Kidney (tissue), 14 donors: Measurements from ENCODE around the gene LHX1. TPM values are rescaled to one million over a fixed set of nuclear protein-coding genes. Genes with fewer than 3 reads are reported as not detected.

ENCODE experiments used
- DNase-seq, 5 donors: peaks; one replicate each; pipeline ENCODE4 v3.0.0-alpha.2; 2013 to 2020
- FAIRE-seq: peaks from 2 replicates; lab custom pipeline; 2012; peaks lifted over from hg19 to GRCh38; lab: Jason Lieb, UNC
- H3K27ac ChIP-seq, 2 donors: one replicate each; pipeline ENCODE4 v1.7.0; 2013; ENCODE audit warnings: low read depth in 2 of 2, low read length in 2 of 2, inconsistent platforms in 1 of 2
- H3K27me3 ChIP-seq: one replicate; pipeline ENCODE4 v1.7.1; 2013; ENCODE audit warnings: low read length, inconsistent platforms; ENCODE audit not compliant: control insufficient read depth, insufficient read depth
- H3K36me3 ChIP-seq, 3 donors: one replicate each; pipeline versions ENCODE4 v1.7.0 to v1.7.1; 2013; ENCODE audit warnings: low read length in 3 of 3, control low read depth in 1 of 3, inconsistent platforms in 1 of 3; ENCODE audit not compliant: insufficient read depth in 3 of 3, control insufficient read depth in 2 of 3
- H3K4me1 ChIP-seq, 3 donors: one replicate each; pipeline versions ENCODE4 v1.7.0 to v1.7.1; 2013; ENCODE audit warnings: low read length in 3 of 3, inconsistent platforms in 1 of 3, low read depth in 1 of 3; ENCODE audit not compliant: control insufficient read depth in 2 of 3, insufficient read depth in 2 of 3
- H3K4me3 ChIP-seq, 3 donors: one replicate each; pipeline versions ENCODE4 v1.7.0 to v1.8.1; 2013; ENCODE audit warnings: low read length in 3 of 3, control low read depth in 1 of 3, inconsistent platforms in 1 of 3
- H3K9ac ChIP-seq, 3 donors: one replicate each; pipeline versions ENCODE4 v1.7.0 to v1.7.1; 2013; ENCODE audit warnings: low read length in 3 of 3, control low read depth in 1 of 3, inconsistent platforms in 1 of 3
- H3K9me3 ChIP-seq, 3 donors: one replicate each; pipeline versions ENCODE4 v1.7.0 to v1.7.1; 2013; ENCODE audit warnings: low read length in 3 of 3, control low read depth in 1 of 3, inconsistent platforms in 1 of 3; ENCODE audit not compliant: control insufficient read depth in 2 of 3, insufficient read depth in 1 of 3
- intact Hi-C: fragments of 100-400 bp; cut with DNase I; formaldehyde crosslinking; loops from one replicate; pipeline ENCODE4 v1.11.1; 2022
- polyA plus RNA-seq: library from polyadenylated mRNA; stranded (reverse); fragments of 350-450 nt; fragmentation: Illumina TruSeq; extraction: RNeasy Lipid Tissue Mini Kit (QIAGEN cat#74804); gene quantifications from one replicate; pipeline ENCODE4 v1.2.3, GENCODE V29; 2014; ENCODE audit warnings: low read depth, low replicate concordance; ENCODE audit not compliant: insufficient read depth
- total RNA-seq: library from RNA; stranded (reverse); fragmentation: NEBNext Ultra II Directional; extraction: Animal tissue kit (Norgen Biotek cat#: 25700); gene quantifications from one replicate; pipeline ENCODE4 v1.2.1, GENCODE V29; 2021
- TF ChIP-seq, protein P1 (sequence below): IDR thresholded peaks from 3 replicates; pipeline ENCODE4 v1.5.1; 2012; ENCODE audit warnings: mild to moderate bottlenecking, moderate library complexity, borderline replicate concordance; ENCODE audit not compliant: insufficient read depth; ENCODE audit errors: extremely low read depth
- donor health status: control.
- donor health status: control.
- donor health status: control.
- donor health status: control.
- donor health status: control.
- donor health status: DM: yes; HTN: yes; CAD: no.
- donor health status: Normal renal cell carcinoma (clear cell type).

Gene LHX1
- total and polyA plus RNA-seq, 2 donors from 2014 or later, result 10.6 to 18.4 TPM

DNA sequence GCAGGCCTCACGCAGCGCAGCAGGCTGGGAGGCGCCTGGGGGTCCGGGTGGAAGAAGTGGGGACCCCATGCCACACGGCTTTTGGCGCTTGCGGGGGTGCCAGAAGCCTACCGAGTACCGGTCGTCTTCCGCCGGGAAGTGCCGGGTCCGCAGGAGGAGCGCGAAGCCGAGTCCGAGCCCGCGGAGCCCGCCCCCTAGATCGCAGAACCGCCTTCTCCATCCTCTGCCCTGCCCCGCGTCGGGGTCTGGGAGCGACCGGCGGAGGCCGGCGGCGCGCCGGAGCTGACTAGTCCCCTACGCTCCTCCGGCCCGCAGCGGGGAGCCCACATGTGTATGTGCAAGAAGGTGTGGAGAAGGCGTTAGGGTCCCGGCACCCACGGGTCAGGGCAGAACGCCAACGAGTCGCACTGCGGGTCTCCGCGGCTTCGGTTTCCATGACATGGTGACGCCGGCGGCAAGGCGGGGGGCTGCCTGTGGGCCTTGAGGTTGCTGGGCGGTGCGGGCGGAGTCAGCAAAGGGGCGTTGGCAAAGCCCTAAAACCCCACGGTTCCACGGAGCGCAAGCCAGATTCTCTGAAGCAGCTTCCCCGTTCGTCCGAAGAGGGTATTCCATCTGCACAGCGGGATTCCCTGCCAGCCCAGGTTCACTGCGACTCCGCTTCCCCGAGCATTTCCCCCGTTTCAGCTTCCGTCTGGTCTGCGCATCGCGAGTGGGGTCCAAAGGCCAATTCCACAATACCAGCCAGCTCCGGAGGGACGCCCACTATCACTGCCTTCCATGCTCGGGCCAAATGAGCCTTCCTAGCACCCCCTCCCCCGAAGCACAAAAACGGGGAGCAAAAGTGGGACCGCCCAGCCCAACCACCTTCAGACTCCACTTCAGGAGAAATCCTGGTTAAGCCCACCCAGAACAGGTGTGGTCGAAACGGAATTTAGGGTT is 2.3 kb upstream of the LHX1 start:
- FAIRE-seq, result no peak
- peak overlapping the region; percentile 42 to 81 (median 48) for H3K4me3 ChIP-seq
- H3K9ac ChIP-seq, result peak overlapping the region; percentile 24 to 71 (median 45)
- H3K27me3 ChIP-seq, result peaks cover 34% of the 10 kb centered on the region
- peak overlapping the region; percentile 78 to 86 for H3K27ac ChIP-seq
- intact Hi-C loops, result no loop called here
- peak; percentile 53 to 79 (median 68) for DNase-seq
- peaks cover 0 to 24% (median 13%) of the 10 kb centered on the region in 3 donors for H3K4me1 ChIP-seq
- H3K9me3 ChIP-seq, result no peaks in the 10 kb centered on the region
- H3K36me3 ChIP-seq, result no peaks in the 10 kb centered on the region
- TF ChIP-seq, protein P1, sequence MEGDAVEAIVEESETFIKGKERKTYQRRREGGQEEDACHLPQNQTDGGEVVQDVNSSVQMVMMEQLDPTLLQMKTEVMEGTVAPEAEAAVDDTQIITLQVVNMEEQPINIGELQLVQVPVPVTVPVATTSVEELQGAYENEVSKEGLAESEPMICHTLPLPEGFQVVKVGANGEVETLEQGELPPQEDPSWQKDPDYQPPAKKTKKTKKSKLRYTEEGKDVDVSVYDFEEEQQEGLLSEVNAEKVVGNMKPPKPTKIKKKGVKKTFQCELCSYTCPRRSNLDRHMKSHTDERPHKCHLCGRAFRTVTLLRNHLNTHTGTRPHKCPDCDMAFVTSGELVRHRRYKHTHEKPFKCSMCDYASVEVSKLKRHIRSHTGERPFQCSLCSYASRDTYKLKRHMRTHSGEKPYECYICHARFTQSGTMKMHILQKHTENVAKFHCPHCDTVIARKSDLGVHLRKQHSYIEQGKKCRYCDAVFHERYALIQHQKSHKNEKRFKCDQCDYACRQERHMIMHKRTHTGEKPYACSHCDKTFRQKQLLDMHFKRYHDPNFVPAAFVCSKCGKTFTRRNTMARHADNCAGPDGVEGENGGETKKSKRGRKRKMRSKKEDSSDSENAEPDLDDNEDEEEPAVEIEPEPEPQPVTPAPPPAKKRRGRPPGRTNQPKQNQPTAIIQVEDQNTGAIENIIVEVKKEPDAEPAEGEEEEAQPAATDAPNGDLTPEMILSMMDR, result no peak

DNA sequence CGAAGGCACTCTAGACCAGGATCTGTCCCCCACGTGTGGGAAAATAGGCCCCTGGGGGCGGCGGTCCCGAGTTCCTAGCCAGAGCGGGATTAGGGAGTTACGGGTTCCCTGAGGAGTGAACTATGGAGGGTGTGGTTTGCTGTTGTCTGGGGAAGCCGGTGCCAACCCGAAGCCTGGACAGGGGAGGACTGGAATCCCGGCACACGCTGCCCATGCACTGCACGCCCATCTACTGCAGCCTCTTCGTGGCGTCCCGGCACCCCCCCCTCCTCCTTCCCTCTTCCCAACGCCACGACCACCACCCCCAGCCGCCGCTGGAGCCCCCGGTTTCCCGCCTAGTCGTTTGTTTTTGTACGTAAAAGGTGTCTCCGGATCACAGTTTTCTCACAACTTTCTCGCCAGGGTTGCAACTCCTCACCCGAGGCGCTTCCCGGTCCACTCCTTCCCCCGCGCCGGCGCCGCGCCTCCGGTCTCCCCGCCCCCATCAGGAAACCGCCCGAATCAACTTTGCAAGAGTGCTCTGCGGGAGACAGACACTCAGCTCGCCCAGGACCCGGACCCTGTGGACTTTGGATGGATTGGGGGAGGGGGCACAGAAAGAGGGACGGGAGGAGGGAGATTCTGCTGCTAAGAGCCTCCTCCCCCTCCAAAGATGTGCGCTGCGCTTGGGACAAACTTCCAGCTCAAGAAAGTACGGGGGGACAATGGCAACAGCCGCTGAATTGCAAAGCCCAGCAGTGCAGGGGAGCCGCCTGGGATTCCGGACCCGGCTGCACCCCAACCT is 1.4 kb upstream of the LHX1 start:
- TF ChIP-seq, protein P1, result no peak
- FAIRE-seq (no peak), DNase-seq (peak in 4 of 5 donors; percentile 73 to 86 (median 80))
- H3K4me3 ChIP-seq, result peak overlapping the region; percentile 42 to 81 (median 48)
- H3K27me3 ChIP-seq, result peaks cover 39% of the 10 kb centered on the region
- peaks cover 0 to 24% (median 13%) of the 10 kb centered on the region in 3 donors for H3K4me1 ChIP-seq
- no peaks in the 10 kb centered on the region for H3K9me3 ChIP-seq
- H3K36me3 ChIP-seq, result no peaks in the 10 kb centered on the region
- H3K9ac ChIP-seq, result peak overlapping the region; percentile 40 to 64 (median 45)
- peak overlapping the region; percentile 78 to 86 for H3K27ac ChIP-seq
- intact Hi-C loops, result no loop called here

DNA sequence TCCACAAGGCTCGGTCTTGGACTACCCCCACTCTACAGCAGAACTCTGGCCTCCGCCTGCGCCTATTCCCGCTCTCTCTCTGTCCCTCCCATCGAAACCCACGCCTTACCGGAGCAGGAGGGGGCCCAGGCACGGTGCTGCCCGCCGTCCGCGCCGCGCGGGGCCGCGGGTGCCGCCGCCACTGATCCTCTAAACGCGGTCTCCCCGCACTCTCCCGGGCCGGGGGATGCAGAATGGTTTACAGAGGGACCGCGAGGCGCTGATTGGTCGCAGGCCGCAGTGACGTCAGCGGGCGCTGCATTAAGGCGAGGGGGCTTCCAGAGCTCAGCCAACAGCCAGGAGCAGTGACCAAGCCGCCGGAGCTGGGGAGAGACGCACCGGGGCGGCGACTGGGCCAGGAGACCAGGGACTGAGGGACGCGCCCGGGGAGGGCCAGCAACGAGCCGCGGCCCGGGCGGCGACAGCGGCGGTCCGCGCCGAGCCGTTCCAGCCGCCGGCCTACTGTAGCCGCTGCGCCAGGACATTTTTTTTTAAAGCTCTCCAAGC is 747 bp upstream of the LHX1 start:
- intact Hi-C loops, result no loop called here
- peaks cover 36% of the 10 kb centered on the region for H3K27me3 ChIP-seq
- peak in 4 of 5 donors; percentile 93 to 95 (median 94) for DNase-seq
- peak overlapping the region in 2 of 3 donors; percentile 40 to 69 for H3K9ac ChIP-seq
- no peak for FAIRE-seq
- no peaks in the 10 kb centered on the region for H3K36me3 ChIP-seq
- H3K27ac ChIP-seq, result peak overlapping the region; percentile 78 to 86
- TF ChIP-seq, protein P1, result no peak
- H3K4me1 ChIP-seq, result peaks cover 0 to 24% (median 13%) of the 10 kb centered on the region in 3 donors
- H3K4me3 ChIP-seq, result peak overlapping the region; percentile 70 to 83 (median 81)
- no peaks in the 10 kb centered on the region for H3K9me3 ChIP-seq
